Thyroid gland (tissue), 4 donors: ENCODE measurements around the gene PLCG1.

Experiments used
- POLR2A ChIP-seq, 2 donors: fragments of 450-650 bp; IDR thresholded peaks; one replicate each; pipeline ENCODE4 v1.6.1; 2017; ENCODE audit warnings: antibody characterized with exemption in 2 of 2, mild to moderate bottlenecking in 2 of 2, moderate library complexity in 1 of 2
- TF ChIP-seq, protein P1 (sequence below), 6 experiments: fragments of 200-600 bp in 3 of 6; fragments of 450-650 bp in 3 of 6; sonication (generic) in 3 of 6; IDR thresholded peaks; one replicate each; pipeline ENCODE4 v1.5.1; 2016 to 2019; ENCODE audit warnings: antibody characterized with exemption in 6 of 6, mild to moderate bottlenecking in 2 of 6, inconsistent platforms in 1 of 6, moderate library complexity in 1 of 6

DNA sequence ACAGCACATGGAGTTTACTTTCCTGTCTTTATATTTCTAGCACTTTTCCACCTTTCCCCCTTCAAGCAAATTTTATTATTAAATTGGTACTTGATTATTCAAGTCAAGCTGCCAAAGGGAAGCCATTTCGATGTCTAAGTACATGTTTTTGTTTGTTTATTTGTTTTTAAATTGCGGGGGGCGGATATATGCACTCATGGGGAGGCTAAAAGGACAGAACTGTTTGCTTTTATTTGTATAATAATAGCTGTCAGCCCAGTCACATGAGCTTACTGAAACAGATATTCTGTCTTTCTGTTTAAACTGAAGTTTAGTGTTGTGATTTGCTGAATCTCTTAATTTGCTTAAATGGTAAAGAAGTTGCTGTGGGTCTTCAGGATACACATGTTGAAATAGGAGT lies 49.6 kb upstream of the PLCG1 start:
- TF ChIP-seq, protein P1, sequence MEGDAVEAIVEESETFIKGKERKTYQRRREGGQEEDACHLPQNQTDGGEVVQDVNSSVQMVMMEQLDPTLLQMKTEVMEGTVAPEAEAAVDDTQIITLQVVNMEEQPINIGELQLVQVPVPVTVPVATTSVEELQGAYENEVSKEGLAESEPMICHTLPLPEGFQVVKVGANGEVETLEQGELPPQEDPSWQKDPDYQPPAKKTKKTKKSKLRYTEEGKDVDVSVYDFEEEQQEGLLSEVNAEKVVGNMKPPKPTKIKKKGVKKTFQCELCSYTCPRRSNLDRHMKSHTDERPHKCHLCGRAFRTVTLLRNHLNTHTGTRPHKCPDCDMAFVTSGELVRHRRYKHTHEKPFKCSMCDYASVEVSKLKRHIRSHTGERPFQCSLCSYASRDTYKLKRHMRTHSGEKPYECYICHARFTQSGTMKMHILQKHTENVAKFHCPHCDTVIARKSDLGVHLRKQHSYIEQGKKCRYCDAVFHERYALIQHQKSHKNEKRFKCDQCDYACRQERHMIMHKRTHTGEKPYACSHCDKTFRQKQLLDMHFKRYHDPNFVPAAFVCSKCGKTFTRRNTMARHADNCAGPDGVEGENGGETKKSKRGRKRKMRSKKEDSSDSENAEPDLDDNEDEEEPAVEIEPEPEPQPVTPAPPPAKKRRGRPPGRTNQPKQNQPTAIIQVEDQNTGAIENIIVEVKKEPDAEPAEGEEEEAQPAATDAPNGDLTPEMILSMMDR (IDR thresholded peaks at IDR 0.05), result no peak
- no peak for TF ChIP-seq POLR2A (IDR thresholded peaks at IDR 0.05)
